Fibroblast of upper back skin (primary cell): ENCODE measurements around the gene NUDT16.

Source experiments
- DNase-seq: peaks from one replicate; pipeline ENCODE4 v3.0.0-alpha.2; 2013

The NUDT16 gene

DNA sequence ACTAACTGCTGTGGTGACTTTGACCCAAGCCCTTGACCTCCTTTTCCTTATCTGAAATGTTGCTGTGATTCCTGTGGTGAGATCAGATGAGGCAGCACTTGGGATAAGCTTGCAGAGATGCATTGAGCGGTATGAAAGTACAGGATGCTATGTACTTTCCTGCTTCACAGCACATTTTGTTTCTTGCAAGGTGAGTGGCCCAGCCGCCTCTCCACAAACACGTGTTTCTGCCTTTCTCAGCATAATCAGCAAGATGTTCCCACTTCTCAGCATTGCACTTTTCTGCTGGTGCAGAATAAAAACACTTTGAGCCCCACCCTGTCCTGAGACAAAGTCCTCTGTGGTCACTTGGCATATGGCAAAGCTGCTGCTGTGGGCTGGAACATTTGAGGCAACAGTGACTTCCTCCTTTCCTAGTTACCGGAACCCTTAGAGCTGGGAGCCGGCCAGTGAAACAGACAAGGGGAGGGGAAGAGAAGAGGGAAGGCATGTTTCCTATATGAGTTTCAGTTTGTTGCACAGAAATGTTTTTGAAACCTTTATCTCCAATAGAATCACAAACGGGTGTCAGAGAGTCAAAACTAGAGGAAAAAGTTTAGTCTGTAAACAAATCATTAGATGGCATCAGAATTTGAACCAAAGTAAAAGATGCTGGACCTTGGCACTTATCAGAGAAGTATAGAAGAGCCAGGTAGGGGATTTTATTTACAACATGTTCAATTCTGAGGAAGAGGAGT, 5.0 kb downstream of the NUDT16 start:
- DNase-seq, result no peak

DNA sequence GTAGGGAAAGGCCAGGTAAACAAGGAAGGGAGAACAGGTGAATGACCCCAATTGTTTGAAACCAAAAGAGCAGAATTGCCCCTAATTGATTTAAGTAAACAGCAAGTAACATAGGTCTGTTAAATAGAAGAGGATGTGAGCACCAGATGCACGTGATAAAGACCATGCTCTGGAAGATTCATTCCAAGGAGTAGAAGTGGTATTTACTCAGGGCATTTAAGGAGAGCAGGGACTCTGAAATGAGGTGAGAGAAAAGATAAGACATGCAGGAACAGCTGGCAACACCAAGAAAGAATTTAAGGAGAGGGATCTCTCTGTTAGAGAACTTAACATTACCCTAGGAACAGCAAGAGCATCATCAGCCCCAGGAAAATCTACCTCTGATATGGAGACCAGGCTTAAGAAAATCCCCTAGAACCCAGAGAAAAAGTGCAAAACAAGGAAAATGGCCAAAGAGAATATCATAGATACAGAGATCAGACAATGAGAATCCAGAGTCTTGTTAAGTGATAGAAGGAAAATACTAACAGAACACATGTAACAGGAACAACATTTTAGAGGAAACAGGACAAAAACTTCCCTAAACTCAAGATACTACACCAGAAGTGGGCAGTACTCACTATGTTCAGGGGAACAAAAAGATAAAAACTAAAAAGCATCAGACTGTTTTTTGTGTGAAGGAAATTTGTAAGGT, 6.4 kb downstream of the NUDT16 start:
- DNase-seq, result no peak

DNA sequence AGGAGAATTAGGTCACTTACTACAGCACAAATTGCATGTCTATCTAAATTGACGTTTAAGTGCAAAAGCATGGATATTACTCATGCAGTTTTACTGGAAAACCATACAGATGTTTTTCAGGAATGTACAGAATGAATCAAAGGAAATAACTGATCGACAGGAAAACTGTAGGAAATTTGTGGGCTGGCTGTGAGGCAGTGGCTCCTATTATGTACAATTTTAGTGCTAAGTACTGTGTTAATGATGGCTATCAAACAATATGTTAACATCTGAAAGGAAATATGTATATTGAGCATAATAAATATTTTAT, 6.9 kb downstream of the NUDT16 start:
- peak; percentile 63 for DNase-seq

DNA sequence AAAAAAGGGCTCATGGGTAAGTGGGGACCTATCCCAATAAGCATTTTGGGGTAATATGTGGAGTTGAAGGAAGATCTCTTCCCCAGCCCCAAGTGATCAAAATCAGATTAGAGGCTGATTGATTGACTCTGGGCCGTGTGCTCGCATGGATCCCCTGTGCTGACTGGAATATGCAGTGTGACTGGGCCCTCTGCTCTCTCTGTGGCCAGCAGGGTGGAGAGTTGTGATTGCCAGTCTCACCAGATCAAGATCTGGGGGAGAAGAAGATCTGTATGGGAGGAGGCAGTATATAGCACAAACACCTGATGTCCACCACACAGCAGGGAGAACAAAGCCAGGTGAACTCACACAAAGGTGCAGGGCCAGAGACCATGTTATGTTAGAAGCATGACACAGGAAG, 8.8 kb downstream of the NUDT16 start:
- DNase-seq, result no peak

DNA sequence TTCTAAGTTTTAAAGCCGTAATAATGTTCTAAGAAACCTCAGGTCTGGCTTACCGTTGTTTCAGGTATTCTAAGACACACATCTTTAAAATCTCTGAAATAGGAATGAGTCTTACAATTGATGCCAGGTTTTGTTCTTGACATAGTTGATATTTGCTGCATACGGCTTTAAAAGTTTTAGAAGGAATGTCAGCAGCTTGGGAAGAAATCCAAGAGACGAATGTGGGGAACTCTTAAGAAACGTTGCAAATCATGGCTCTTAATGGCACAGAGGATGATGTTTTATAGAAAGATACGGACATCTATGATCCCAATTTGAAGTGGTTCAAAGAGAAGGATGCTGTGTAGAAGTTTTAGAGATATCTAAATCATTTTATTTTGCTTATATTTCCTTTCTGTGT, 11.5 kb downstream of the NUDT16 start:
- peak; percentile 33 for DNase-seq

DNA sequence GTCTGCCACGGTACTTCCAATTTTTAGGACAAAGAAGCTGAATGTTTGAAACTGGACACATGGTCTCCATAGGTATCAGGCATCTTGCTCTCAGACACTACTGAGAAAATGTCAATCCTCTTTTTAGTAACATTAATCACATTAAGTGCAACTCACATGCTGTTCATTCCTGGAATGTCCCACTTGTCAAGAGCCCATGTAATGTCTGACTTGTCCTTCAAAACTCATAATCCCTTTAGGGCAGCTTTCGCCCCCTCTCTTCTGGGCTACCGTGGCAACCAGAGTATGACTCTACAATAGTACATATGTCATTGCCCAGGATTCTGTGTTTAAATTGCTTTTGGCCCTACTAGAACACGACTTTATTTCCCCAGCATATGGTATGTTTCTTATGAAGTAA, 12.3 kb downstream of the NUDT16 start:
- DNase-seq, result no peak

DNA sequence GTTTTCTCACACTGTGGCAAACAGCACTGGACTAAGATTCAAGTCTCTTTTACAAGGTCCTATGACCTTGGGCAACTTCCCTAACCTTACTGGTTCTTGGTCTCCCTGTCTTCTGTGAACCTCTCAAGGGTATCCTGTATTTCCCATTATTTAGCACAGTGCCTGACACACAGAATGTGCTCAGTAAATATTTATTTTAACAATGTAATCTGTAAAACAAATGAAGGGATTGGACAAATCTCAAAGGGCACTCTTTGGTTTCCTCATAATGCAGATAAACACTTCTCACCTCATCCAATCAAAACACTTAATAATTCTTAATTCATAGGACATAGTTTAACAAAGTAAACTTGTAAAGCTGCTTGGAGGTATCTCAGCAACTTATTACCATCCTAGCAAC, 12.8 kb downstream of the NUDT16 start:
- no peak for DNase-seq

DNA sequence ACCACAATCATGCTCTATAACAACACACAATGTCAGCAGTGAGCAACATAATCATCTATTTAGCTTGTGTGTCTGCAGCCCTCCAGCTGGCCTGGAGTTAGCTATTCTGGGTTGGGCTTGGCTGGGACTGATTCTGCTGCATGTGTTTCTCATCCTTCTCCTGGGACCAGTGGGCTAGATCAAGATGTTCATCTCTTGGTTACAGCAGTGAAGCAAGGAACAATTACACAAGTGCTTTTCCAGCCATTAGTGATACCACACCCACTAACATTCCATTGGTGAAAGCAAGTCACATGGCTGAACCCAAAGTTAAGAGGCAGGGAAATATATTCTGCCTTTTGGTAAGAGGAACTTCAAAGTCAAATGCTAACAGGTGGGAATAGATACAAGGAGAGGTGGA, 14.6 kb downstream of the NUDT16 start:
- DNase-seq, result peak; percentile 62

DNA sequence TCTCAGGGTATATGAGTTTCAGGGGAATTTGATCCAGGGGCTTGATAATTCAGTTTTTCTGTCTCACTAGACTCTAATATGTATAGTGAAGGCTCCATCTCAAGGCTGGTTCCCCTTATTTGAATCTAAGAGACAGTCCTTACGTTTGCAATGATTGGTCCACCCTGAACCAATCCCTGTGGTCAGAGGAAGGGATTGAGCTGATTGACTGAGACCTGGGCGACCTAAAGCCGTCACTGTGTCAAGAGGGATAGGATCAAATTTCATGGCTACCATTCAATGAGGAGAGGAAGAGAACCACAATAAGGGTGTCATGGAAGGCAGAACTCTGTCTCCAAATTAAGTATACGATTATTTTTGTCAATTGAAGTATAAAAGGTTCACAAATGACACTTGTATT, 16.3 kb downstream of the NUDT16 start:
- no peak for DNase-seq

DNA sequence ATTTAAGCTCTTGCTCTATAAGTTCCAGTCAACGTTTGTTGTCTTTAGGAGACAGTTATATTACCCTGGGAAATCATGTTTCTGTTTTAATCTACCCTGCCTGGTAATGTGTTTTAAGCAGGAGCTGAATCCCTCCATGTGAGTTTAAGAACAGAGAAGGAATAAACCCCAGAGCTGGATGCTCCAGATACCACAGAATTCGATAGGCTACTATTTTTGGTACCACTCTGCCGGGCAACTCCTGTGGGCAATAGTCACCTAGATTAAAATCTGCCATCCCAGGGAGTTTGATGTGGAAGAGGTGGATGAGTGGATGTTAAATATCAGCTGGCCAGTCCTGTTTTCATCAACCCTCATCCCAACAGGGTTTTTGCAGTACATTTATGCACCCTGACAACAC, 20.4 kb downstream of the NUDT16 start:
- no peak for DNase-seq

DNA sequence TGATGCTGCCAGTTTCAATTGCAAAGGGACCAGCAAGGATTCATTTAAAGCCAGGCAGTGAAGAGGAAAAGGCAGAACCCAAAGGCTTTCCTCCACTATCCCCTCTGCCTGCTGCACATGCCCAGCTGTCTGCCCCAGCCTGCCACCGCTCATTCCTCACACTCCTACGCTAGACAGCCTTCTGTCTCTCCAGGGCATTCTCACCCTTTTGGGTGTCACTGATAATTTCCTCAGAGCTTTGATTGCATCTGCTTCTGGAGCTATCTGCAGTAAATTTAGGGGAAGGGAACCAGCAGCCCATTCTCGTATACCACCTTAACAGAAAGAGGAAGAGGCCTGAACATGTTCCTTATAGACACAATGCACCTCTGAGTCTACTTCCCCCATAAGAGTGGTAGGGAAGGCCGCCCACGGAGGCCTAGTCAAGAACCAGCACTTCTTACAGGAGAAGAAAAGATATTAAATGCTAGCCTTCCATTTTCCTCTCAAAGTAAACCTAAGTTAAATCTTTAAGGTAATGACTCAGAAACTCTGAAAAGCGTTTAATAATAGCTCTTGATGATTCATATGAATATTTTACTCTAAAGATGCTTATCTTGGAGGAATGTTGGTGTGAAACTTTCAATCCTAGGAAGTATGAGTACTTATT, 20.9 kb downstream of the NUDT16 start:
- peak; percentile 59 for DNase-seq

DNA sequence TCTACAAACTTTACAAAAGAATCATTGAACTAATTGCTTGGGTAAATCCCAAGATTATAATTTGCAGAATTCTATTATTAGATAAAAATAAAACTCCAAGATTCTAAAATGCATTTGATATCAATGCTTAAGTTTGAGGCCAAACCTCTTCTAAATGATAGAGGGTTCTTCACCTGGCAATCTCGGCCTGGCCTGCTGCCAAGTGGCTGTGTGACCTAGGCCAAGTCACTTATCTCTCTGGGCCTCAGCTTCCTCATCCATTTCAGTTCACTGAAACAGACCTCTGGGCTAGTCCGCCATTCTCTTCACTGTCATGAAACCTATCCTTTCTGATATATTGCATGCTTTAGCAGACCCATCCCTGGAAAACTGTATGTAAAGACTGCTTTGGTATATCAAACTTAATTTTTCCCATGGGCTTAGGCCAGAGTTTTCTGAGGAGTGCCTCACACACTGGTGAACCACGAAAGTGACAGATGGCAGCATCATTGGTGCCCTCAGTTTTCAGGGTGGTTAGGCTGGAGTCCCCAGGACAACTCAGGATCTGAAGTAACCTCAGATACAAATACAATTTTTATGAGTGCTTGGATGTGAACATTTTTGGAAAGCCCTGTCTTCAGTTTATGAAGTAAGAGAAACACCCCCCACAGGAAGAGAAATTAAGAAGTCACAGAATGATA, 21.8 kb downstream of the NUDT16 start:
- DNase-seq, result no peak

DNA sequence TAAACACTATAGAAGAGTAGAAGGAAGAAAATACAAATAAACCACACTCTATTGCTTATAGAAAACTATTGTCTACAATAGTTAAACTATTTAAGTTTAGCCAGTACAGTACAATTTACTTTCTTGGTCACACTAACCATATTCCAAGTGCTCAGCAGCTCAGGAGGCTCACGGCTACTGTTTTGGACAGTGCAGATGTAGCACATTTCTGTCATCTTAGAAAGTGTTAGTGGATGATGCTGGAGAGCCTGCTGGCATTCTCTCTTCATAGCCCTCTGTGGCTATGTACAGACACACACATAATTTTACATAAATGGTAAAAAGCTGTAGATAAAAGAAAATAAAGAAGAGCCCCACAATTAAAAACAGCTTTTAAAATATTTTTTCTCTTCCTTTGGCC, 23.8 kb downstream of the NUDT16 start:
- no peak for DNase-seq

DNA sequence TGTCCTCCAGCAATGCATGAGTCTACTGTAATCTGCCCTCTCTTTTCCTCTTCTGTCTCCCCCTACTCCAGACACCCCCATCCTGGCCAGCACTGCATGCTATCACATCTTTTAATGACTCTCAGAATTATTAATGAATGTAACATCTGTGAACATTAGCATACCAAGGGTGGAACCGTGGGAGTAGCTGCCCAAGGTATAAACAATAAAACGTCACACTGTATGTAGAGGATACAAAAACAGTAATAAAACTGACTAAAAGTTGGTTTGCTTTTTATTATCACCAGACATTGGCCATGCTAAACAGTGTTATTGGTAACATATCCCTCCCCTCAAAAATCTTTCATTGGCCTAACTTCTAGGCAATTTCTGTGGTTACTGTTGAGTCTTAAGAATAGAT, 24.7 kb downstream of the NUDT16 start:
- DNase-seq, result no peak

DNA sequence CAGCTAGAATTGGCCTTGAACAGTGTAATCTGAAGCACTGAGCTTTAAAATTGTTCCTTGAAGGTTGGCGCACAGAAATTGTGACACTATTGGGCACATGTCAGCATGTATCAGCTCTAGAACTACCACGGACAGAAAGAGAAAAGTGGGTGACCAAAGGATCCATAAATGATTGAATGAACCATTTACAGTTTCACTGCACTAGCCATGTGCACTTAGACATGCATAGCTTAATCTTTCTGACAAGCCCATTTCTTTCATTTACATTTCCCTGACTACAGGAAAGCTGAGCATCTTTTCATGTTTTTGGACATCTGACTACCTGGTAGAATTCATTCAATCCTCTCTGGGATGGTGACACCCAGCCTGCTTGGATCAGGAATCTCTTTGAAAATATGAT, 36.2 kb downstream of the NUDT16 start:
- DNase-seq, result no peak

DNA sequence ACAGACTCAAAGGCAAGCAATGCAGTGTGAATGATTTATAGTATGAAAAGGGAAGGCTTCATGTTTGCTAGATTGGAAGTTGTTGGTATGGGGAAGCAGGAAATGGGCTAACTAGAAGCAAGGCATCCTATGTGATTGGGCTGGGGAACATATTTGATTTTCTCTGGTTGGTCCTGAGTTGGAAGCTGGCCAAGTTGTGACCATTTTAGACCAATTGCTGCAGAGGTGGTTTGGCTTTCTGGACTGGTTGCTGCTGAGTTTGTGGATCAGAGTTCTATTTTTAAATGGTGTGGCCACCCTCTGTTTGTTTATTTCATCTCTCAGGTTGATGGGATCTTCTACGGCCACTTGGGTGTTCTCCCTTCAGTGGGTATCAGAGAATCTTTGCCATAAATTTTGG, 39.7 kb downstream of the NUDT16 start:
- DNase-seq, result no peak

DNA sequence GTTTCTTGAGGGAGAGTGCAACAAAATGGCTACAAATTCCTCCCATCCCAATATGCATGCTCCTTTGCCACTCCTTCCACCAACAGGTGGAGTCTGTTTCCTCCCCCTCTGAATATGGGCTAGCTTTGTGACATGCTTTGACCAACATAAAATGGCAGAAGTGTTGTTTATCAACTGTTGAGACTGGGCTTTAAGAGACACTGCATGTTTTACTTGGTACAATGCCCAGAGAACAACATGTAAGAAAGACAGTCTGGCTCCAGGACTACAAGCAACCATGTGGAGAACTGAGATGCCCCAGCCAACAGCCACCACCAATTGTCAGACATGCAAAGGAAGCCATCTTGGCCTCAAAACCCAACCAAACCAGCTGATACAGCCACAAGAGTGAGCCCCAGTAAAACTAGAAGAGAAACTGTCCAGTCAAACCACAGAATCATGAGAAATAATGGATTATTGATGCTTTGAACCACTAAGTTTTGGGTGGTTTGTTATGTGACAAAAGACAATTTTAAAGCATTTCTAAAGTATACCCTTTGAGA, 40.5 kb downstream of the NUDT16 start:
- DNase-seq, result no peak

DNA sequence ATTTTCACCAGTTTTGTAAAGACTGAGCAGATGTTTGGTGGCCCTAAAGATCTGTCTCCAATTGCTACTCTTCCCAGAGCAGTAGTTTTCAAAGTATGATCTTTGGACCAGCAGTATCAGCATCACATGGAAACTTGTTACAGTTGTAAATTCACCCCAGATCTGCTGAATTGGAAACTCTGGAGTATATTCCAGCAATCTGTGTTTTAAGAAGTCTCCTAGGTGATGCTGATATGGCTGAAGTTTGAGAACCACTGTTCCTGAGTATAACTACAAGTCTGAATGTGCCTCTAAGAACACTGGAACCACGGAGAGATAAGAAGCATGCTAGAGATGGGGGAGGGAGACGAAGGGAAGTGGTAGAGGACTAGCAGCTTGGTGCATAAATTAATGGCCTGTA, 45.7 kb downstream of the NUDT16 start:
- no peak for DNase-seq

DNA sequence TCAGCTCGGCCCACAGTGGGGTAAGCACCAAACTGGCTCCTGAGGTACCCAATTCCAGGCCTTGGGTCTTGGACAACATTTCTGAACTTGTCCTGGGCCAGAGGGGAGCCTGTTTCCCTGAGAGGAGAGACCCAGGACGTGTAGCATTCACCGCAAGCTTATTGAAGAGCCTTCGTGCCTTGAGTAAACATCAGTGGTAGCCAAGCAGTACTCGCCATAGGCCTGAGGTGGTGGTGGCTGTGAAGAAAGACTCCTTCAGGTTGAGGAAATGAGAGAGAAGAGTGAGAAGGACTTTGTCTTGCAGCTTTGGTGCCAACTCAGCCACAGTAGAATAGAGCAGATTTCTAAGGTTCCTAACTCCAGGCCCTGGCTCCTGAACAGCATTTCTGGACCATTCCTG, 50.2 kb downstream of the NUDT16 start:
- DNase-seq, result no peak

DNA sequence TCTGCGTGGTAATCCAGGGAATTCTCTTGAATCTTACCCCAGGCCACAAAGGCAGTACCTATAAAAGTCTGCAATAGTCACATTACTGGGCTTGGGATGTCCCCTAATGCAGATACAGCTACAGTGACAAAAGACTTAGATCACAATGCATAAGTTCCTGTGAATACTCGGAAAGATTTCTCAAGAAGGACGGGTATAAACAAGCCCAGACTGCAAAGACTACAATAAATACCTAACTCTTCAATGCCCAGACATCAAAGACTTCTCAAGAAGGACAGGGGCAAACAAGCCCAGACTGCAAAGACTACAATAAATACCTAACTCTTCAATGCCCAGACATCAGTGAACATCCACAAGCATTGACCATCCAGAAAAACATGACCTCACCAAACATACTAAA, 50.9 kb downstream of the NUDT16 start:
- DNase-seq, result no peak

DNA sequence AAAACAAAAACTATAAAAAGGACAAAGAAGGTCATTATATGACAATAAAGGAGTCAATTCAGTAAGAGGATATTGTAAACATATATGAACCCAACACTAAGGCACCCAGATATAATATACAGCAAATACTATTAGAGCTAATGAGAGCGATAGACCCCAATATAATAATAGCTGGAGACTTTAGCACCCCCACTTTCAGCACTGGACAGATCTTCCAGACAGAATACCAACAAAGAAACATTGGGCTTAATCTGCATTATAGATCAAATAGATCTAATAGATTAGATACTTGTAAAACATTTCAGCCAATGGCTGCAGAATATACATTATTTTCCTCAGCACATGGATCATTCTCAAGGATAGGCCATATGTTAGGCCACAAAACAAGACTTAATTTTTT, 53.4 kb downstream of the NUDT16 start:
- DNase-seq, result no peak
